ENCODE results near the gene BMP8B.
"Not testable (repeated sequence)": the region's sequence is repeated elsewhere in the genome, so short reads cannot be mapped to it uniquely, and the experiment has no call there.

Gene BMP8B, protein sequence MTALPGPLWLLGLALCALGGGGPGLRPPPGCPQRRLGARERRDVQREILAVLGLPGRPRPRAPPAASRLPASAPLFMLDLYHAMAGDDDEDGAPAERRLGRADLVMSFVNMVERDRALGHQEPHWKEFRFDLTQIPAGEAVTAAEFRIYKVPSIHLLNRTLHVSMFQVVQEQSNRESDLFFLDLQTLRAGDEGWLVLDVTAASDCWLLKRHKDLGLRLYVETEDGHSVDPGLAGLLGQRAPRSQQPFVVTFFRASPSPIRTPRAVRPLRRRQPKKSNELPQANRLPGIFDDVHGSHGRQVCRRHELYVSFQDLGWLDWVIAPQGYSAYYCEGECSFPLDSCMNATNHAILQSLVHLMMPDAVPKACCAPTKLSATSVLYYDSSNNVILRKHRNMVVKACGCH

DNA sequence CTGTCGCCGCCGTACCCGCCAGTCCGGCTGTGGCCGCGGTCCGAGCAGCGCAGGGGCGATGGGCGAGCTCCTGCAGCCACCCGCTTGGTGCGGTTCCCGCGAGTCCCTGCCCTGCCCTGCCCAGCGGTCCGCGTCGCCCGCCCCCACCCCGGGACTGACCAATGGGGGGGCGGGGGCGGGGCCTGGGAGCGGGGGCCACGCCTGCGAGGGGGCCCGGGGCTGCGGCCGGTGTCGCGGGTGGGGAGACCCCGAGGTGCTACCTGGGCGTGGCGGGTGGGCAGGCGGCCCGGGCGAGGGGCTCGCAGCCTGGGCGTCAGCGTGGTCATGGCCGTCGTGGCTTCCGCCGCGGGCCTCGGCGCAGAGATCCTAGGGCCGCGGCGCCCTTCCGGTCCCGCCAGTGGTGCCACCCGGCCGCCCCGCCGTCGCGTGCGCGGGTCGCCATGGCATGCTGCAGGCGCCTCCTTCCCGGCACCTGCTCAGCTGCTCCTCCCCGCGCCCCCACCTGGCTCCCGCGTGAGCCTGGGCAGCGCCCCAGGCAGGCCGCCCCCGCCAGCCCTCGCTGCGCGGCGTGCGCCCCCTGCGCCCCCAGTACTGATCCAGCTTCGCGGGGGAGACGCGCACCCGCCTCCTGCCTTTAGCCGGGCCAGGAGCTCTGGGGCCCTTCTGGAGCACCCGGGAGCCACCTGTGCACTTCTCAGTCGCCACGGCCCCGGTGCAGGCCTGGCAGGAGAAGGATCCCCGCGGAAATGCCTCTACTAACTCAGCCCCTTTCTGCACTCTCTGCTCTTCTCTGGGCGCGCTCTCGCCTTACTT, at the start of gene BMP8B:
Gene BMP8B (minus strand): TSS at position 108 of the 813 bp plus-strand sequence. CDS start 380 bp downstream, outside the sequence.
- peak; percentile 58 for DNase-seq

DNA sequence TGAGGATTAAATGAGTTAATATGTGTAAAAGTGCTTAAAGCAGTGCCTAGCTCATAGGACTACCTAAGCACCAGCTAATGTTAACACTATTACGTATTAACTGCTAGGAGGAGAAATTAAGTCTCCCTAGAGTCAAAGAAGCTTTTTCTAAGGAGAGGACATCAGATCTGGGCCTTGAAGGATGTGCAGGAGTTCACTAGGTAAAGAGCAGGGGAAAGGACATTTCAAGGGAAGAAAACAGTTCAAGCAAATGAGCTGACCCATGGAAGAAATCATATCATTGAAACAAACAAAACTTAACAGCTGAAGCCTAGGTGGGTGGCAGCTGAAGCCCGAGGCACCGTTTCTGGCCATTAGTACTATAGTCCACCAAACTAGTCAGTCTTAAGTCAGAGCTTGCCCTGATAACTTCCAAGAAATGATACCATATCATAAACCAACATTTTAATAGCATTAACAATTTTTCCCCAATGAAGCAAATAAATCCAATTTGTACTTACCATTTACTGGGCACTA, 48.0 kb upstream of the BMP8B start:
- no peak for DNase-seq

DNA sequence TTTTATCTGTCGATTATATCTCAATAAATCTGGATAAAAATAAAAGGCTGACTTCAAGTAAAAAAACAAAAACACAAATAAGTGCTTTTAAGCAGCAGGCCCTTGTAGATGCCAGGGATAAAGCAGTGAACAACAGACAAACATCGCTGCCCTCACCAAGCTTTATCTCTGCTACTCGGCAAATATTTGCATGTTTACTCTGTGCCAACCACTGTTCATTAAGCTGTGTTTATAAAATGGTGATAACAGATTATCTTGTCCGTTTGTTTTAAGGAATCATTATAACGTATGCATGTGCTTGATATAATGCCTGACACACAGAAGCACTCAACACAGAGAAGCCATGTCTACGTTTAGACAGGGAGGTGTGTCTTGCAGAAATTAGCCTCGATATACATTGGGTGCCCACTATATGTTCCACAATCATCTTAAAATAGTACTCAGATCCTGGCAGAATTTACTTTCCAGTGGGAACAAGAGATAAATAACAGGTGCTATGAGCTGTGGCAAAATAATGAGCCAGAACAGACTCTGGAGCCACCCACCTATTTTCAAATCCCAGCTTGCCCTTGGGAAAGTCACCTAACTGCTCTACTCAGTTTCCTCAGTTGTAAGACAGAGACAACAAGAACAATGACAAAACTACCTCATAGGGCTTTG, 47.4 kb upstream of the BMP8B start:
- no peak for DNase-seq

DNA sequence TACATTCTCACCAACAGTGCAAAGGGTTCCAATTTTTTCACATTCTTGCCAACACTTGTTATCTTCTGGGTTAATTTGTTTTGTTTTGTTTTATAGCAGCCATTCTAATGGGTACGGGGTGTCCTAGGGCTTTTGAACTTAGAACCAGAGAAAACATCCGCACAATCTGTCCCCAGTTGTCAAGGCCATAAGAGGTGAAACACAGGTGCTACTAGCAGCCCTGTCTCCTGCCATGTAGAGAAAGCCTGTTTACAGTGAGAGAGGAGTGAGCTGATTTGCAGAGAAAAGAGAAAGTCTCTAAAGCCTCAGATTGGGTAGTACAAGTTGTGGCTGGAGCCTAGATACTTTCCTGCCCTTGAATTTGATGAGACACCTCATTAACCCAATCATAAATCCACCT, 46.4 kb upstream of the BMP8B start:
- no peak for DNase-seq

DNA sequence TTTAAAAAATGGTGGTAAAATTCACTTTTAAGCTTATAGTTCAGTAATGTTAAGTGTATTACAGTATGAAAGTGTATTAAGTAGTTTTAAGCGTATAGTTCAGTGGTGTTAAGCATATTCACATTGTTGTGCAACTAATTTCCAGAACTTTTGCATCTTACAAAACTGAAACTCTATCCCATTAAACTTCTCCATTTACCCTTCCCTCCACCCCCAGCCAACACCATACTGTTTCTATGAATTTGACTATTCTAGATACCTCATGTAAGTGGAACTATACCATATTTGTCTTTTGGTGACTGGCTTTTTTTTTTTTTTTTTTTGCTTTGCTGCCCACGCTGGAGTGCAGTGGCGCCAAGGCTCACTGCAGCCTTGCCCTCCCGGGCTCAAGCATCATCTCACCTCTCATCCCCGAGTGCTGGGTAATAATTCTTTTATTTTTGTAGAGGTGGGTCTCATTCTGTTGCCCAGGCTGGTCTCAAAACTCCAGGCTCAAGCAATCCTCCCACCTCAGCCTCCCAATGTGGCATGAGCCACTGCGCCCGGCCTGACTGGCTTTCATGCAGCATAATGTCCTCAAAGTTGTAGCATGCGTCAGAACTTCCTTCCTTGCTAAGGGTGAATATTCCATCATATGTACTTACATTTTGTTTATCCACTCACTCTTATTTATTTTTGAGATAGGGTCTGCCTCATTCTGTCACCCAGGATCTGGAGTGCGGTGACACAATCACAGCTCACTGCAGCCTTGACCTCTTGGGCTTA, 45.1 kb upstream of the BMP8B start:
- no peak for DNase-seq

DNA sequence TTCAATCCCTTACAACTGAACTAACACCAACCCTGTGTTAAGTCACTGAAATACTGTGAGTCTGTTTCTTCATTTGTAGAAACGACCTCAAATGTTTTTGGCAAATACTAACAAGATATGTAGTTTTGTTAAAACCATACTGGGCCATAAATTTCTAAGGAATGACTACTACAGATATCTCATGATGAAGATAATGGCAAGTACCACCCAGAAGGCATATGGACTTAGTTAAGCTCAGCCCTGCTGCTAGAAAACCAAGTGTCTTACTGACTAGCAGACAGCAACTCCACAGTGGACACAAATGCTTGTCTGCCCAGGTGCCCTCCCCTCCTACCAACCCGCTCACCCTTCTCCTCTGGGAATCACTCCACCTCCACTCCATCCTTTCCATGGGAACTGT, 44.5 kb upstream of the BMP8B start:
- no peak for DNase-seq

DNA sequence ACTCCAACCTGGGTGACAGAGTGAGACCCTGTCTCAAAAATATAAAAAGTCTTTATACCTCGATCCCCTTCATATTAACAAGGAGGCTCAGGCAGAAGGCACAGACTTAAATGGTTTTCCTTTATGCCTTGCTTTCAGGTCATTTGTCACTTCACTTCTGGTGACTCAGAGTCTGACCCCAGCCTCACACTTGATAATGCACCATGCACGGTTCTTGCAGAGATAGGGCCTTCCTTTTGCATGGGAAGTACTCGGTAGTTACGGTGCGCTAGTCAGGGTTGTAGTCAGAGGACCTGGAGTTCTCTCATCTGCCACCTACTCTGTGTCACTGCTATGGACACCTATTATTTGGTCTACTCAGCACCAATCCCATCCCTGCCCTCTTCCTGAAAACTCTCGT, 43.6 kb upstream of the BMP8B start:
- no peak for DNase-seq

DNA sequence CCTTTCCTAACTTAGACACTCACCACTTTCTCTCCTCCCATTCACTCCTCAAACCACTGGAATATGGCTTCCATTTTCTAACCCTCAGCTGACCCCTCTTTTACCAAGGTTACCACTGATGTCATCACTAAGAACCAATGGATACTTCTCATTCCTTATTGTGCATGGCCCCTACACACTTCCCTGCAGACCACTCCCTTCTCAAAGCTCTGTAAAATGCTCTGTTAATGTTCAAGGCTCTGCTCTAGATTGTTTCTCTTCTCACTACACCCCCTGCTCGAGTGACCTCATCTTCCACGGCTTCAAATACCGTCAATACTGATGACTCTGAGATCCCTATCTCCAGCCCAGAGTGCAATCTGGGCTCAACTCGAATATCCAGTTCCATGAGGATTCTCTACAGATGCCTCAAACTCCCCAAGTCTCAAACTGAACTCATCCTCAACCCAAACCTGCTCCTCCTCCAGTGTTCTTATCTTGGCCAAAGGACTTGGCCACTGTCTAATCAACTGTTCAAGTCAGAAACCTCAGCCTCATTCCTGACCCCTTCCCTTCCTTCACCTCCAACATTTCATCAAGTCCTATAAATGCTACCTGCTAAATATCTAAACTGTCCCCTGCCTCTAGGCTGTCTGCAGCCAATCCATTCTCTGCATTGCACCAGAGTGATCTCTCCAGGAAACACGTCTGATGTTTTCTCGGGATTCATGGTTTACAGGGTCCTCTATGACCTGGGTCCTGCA, 41.3 kb upstream of the BMP8B start:
- no peak for DNase-seq

DNA sequence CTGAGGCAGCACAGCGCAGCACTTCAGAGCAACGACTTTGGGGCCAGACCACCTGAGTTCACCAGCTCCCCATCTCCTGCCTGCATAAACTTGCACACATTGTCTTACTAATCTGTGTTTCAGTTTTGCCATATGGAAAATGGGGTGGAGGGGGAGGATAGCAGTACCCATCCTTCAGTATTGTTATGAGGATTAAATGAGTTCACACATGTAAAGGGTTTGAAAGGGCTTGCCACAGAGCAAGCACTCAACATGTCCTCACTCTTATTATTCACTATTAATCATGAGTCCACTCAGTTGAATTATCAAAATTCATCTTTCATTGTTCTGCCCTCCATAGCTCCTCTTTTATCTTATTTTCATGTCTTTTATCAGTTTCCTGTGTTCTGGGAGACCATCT, 40.1 kb upstream of the BMP8B start:
- no peak for DNase-seq

DNA sequence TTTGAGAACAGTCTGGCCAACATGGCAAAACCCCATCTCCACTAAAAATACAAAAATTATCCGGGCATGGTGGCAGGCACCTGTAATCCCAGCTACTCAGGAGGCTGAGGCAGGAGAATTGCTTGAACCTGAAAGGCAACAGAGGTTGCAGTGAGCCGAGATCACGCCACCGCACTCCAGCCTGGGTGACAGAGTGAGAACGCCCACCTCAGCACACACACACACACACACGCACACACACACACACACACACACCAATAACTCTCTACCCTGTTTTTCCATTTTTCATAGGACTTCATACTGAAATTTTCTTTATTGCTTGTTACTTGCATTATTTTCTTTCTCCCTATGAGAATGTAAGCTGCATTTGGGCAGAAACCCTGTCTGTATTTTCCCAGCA, 39.6 kb upstream of the BMP8B start:
- not testable (repeated sequence) for DNase-seq

DNA sequence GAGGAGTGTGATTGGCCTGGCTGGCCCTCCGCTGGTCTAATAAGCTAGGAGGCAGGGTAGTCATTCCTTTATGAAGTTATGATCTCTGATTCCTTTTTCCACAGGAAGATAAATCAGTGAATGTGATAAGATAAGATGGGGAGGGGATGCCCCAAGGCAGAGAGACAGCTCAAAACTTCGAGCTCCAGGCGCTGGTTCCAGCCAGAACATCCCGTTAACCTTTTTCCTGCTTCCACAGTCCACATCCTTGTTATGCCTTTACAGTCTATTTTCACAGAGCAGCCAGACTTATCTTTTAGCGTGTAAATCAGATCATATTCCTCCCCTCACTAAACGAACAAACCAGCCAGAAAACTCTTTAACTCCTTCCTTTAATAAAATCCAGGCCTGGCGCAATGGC, 38.5 kb upstream of the BMP8B start:
- no peak for DNase-seq

DNA sequence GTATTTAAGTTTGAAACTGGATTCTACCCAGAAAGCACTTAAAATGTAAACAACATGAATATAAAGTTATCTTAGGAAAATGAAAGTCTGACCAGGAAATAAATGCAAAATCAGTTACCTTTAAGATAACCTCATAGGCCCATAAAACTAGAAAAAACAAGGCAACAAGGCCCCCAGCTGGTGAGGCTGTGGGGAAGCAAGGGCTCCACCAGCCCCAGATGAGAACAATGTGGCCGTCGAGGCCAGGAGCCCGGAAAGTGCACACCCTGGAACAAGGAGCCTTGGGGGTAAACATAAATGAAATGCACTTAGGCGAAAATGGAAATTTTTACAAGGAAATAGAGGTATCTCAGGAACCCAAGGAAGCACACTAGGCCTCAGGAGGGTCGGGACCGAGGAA, 37.9 kb upstream of the BMP8B start:
- no peak for DNase-seq

DNA sequence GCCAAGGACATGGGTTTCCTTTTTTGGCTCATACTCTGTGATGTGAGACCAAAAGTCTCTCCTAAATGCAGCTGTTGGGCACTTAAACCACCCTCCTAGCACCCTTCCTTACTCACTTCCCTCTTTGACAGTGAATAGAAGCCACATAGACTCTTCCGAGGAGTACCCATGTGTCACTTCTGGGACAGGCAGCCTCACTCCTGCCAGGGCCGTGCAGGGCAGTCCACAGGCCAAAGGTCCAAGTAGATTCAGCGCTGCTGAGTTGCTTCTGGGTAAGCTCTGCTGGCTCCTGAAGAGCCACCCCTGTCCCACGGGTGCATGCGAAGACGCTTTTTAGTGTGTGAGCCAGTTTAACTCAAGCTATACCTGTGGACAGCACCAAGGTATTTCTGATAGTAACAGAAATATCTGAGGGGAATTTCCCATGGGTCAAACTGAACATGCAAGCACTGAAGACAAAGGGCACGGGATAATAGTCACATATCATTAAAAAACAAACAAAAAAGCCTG, 36.8 kb upstream of the BMP8B start:
- DNase-seq: no peak

DNA sequence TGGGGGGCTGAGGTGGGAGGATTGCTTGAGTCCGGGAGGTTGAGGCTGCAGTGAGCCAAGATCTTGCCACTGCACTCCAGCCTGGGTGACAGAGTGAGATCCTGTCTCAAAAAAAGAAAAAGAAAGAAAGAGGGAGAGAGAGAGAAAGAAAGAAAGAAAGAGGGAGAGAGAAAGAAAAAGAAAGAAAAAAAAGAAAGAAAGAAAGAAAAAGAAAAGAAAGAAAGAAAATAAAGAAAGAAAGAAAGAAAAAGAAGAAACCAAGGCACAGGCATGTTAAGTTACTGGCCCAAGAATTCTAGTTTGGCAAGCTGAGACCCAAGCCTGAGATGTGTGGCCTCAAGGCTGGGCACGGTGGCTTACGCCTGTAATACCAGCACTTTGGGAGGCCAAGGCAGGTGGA, 34.8 kb upstream of the BMP8B start:
- not testable (repeated sequence) for DNase-seq

DNA sequence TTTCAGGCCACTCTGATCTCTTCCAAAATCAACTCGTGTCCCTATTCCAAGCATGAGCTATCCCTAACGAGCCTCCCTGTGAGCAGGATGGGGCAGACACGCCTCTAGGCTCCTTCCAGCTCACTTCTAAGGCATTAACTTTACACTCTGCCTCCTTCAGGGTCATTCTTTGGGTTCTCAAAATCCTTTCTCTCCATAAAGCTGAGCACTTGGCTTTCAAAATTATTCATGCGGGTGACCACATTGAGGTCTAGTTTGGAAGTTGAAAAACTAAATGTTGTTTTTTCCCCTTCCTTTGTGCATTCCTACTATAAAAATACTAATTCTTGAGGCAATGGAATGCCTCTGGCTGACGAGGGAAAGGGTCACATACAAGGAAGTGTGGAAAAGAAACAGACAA, 33.5 kb upstream of the BMP8B start:
- no peak for DNase-seq

DNA sequence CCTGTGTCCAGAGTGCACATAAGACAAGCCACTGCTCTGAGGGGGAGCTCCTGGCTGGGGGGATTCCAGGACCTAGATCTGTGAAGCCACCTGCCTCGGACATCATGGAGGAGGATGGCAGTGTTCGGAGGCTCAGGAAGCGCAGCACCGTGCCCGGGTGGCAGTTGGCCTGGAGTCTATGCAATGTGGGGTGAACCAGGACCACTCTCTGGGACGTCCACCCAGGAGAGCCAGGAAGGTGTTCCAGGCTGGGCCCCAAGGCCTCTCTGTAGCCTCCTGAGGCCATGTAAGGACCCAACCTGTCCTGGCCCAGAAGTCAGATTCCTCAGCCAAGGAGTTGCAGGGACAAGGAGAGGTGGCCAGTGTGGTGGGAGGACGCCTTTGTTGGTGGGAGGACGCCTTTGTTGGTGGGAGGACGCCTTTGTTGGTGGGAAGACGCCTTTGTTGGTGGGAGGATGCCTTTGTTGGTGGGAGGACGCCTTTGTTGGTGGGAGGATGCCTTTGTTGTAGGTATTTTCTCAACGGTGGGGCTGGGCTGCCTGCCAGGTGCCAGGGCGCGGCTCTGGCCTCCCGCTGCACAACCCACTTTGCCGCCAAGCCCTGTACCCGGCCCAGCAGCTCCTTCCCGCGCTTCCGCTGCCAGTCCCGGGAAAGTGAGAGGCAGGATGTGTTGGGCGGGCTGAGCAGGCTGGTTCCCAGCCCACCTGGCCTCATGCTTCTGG, 30.6 kb upstream of the BMP8B start:
- no peak for DNase-seq

DNA sequence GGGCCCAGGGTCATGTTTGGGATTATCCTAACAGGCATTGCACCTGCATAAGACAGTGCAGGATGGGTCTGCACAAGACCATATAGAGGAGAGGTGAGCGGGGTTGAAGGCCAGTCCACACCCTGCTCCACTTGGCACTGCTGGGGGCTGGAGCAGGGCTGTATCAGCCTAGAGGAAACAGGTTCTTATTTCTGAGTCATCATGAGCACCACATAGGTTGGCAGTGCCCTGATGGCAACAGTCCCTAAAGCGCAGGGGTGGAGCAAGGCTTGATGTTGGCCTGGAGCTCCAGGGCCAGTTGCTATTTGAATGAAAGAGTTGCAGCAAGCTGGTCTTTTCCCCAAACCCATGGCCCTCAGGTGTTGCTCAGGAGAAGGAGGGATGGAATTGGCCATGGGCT, 29.8 kb upstream of the BMP8B start:
- DNase-seq: no peak

DNA sequence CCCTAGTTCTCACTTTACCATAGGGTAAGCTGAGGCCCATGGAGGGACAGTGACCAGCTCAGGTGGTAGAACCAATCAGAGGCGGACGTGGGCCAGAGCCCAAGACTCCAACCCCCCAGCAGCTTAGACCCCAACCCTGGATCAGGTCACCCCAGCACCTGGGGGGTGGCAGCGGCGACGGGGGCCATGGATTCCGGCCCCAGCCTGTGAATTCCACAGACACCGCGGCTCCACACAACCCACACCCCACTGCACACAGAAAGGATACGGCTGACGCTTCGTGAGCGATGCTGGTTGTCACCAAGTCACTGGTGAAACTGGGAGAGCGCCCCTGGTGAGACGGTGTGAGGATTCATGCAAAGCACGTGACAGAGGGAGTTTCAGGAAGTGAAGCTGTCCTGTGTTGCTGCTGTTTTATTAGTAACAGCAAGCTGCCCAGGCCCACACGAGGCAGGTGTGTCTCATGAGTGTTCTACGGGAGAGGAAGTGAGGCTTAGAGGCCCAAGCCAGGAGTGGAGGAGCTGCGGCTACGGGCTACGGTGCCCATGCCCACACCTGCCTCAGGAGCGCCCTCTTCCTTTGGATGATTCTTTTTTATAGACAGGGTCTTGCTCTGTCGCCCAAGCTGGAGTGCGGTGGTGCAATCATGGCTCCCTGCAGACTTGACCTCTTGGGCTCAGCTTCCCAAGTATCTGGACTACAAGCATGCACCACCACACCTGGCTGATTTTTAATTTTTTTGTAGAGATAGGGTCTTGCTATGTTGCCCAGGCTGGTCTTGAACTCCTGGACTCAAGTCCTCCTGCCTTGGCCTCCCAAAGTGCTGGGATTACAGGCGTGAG, 28.6 kb upstream of the BMP8B start:
- peak; percentile 71 for DNase-seq

DNA sequence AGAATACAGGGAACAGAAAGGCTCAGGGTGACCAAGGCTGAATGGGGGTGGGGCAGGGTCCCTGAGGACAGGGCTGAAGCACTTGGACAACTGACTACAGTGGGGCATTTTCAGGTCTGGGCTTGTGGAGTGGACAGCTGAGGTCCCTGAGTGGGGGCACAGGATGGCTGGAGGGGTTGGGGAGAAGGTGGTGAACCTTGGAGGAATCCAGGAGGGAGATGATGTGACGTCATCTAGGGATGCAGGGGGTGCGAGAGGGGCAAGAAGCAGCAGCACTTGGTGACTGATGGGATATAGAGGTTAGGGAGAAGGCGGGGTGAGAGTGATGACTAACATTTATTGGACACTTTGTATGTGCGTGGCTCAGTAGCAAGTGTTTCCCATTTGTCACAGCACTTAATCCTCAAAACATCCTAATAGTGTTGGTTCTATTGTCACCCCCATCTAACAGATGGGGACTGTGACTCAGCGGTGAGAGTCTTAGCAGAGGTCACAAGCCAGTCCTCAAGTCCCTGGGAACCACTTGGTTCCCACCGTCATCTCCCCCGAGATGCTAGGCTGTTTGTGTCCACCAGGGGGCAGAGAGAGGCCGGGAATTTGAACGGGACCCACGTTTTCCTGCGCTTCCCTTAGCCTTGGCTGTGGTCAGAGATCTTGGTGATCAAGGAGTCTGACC, 27.9 kb upstream of the BMP8B start:
- peak; percentile 71 for DNase-seq

Data from hematopoietic multipotent progenitor cell treated with erythropoietin and hydrocortisone succinate and interleukin-3 and kit ligand, for 8 days (in vitro differentiated cells).